ENCODE measurements around the gene FAM227A.
"Not testable (repeated sequence)": the region's sequence is repeated elsewhere in the genome, so short reads cannot be mapped to it uniquely, and the experiment has no call there.

Gene FAM227A

DNA sequence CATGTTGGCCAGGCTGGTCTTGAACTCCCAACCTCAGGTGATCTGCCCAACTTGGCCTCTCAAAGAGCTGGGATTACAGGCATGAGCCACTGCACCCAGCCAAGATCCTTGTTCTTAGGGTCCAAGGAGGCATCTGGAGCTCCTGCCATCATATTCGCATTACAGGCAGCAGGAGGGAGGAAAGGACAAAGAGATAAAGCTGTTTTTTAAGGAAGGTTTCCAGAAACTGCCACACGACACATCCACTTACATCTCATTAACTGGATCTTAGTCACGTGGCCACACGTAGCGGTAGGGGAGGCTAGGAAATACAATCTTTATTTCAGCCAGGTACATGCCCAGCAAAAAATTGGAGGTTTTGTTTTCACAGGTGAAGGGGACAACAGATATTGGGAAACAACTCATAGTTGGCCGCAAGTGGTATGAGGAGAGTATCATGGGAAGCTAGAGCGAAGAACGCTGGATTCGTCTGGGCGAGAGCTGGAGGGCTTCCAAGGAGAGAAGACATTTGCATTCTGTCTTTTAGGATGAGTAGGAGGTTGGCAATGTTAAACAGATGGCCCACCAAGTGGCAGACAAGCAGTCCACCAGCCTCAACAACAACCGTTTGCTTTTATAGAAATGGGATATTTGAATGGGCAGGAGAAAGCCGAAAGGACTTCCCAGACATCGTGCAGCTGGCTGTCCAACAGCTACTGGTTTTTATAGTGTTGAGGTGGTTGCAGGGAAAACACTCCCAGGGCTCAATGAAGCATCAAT lies 47.0 kb downstream of the FAM227A start:
- Histone ChIP-seq H3K4me1 (ENCODE audit: control insufficient read depth, insufficient read depth, low read length) (no peaks in the 10 kb centered on the region), H3K4me3 (ENCODE audit: low read depth, low read length) (no peak overlapping the region), H3K9me3 (ENCODE audit: control insufficient read depth, insufficient read depth, low read length) (no peaks in the 10 kb centered on the region), H3K9ac (ENCODE audit: low read depth, low read length) (no peak overlapping the region), H3K27me3 (ENCODE audit: control insufficient read depth, insufficient read depth, low read length) (no peaks in the 10 kb centered on the region), H3K36me3 (ENCODE audit: control insufficient read depth, insufficient read depth, low read length) (no peaks in the 10 kb centered on the region), H3K27ac (ENCODE audit: low read depth, low read length) (no peak overlapping the region)

DNA sequence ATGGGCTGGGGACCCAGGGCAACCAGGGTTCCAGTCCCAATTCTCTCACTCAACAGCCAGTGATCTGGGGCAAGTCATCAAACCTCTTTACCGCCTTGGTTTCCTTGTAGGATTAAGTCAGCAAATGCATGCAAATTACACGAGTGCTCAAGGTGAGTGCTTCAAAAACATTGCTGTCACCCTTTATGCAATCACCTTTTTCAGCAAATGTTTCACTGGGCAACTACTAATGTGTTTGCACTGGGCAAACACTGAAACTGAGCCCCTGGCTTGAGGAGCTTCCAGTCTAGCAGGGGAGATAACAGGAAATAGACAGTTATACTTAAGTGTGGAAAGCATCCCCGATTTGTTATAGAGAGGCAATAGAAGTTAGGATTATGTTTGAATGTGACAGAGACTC lies 48.5 kb downstream of the FAM227A start:
- Histone ChIP-seq H3K9ac (ENCODE audit: low read depth, low read length) (no peak overlapping the region), H3K36me3 (ENCODE audit: control insufficient read depth, insufficient read depth, low read length) (no peaks in the 10 kb centered on the region), H3K4me1 (ENCODE audit: control insufficient read depth, insufficient read depth, low read length) (no peaks in the 10 kb centered on the region), H3K27ac (ENCODE audit: low read depth, low read length) (no peak overlapping the region), H3K9me3 (ENCODE audit: control insufficient read depth, insufficient read depth, low read length) (no peaks in the 10 kb centered on the region), H3K4me3 (ENCODE audit: low read depth, low read length) (no peak overlapping the region), H3K27me3 (ENCODE audit: control insufficient read depth, insufficient read depth, low read length) (no peaks in the 10 kb centered on the region)

DNA sequence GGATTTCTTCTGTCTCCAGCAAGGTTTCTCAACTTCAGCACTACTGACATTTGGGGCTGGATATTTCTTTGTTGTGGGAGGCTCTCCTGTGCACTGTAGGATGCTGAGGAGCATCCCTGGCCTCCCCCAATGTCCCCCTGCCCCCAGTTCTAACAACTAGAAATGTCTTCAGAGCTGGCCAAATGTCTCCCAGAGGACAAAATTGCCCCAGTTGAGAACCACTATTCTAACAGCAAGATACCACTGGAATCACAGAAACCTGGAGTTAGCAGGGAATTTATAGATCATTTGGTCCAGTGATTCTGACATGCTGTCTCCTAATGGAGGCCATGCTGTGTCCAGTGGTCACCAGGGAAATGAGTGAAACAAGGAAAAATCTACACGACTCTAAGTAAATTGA lies 54.0 kb downstream of the FAM227A start:
- no peaks in the 10 kb centered on the region for H3K4me1 ChIP-seq (ENCODE audit: control insufficient read depth, insufficient read depth, low read length)
- H3K27me3 ChIP-seq (ENCODE audit: control insufficient read depth, insufficient read depth, low read length): no peaks in the 10 kb centered on the region
- H3K9me3 ChIP-seq (ENCODE audit: control insufficient read depth, insufficient read depth, low read length): no peaks in the 10 kb centered on the region
- H3K4me3 ChIP-seq (ENCODE audit: low read depth, low read length): no peak overlapping the region
- no peak overlapping the region for H3K9ac ChIP-seq (ENCODE audit: low read depth, low read length)
- no peak overlapping the region for H3K27ac ChIP-seq (ENCODE audit: low read depth, low read length)
- 0 out of 2 replicates have a peak, but pooled peaks cover under 1% of the 10 kb centered on the region for H3K36me3 ChIP-seq (ENCODE audit: control insufficient read depth, insufficient read depth, low read length)

DNA sequence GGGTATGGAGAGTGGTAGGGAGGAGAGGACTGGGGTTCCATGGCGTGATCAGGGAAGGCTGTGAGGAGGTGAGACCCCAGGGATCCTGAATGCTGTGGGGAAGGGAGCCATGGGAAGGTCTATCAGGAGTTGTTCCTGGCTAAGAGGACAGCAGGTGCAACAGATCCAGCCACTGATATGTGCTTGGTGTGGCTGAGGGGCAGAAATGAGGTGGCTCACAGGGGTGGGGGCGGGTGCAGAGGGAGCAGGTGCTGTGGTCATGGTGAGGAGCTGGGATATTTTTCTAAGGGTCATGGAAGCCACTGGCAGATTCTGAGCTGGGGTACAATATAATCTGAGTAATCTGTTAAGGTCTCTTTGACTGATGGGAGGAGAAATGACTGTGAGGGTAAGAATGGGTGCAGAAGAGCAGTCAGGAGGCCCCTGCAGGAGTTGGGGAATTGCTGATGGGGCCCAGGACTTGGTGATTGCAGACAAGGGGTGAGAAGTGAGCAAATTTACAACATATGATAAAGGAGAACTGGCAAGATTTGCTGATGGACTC lies 54.9 kb downstream of the FAM227A start:
- H3K4me3 ChIP-seq (ENCODE audit: low read depth, low read length): no peak overlapping the region
- H3K27me3 ChIP-seq (ENCODE audit: control insufficient read depth, insufficient read depth, low read length): no peaks in the 10 kb centered on the region
- H3K36me3 ChIP-seq (ENCODE audit: control insufficient read depth, insufficient read depth, low read length): 0 out of 2 replicates have a peak, but pooled peaks cover 3% of the 10 kb centered on the region
- H3K4me1 ChIP-seq (ENCODE audit: control insufficient read depth, insufficient read depth, low read length): no peaks in the 10 kb centered on the region
- H3K9ac ChIP-seq (ENCODE audit: low read depth, low read length): no peak overlapping the region
- H3K9me3 ChIP-seq (ENCODE audit: control insufficient read depth, insufficient read depth, low read length): no peaks in the 10 kb centered on the region
- H3K27ac ChIP-seq (ENCODE audit: low read depth, low read length): no peak overlapping the region

DNA sequence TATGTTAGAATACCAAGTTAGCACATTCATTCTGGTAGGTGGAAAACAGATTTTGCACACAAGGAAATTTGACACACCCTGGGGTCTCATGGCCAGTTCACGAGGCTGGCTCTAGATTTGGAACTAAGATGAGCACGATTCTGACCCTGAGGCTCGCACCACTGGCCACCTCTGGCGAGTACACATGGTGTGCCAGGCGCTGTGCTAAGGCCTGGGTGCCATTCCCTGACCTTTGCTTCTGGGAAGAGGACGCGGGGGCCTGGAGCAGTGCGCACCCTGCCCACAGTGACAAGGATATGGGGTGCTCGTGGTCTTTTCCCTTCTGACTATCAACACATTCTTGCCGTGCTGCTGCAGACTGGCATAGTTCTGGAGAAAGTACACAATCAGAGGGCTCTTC lies 56.7 kb downstream of the FAM227A start:
- H3K9ac ChIP-seq (ENCODE audit: low read depth, low read length): no peak overlapping the region
- no peaks in the 10 kb centered on the region for H3K9me3 ChIP-seq (ENCODE audit: control insufficient read depth, insufficient read depth, low read length)
- H3K4me1 ChIP-seq (ENCODE audit: control insufficient read depth, insufficient read depth, low read length): no peaks in the 10 kb centered on the region
- no peak overlapping the region for H3K4me3 ChIP-seq (ENCODE audit: low read depth, low read length)
- no peaks in the 10 kb centered on the region for H3K27me3 ChIP-seq (ENCODE audit: control insufficient read depth, insufficient read depth, low read length)
- H3K27ac ChIP-seq (ENCODE audit: low read depth, low read length): no peak overlapping the region
- H3K36me3 ChIP-seq (ENCODE audit: control insufficient read depth, insufficient read depth, low read length): 0 out of 2 replicates have a peak, but pooled peaks cover 3% of the 10 kb centered on the region

DNA sequence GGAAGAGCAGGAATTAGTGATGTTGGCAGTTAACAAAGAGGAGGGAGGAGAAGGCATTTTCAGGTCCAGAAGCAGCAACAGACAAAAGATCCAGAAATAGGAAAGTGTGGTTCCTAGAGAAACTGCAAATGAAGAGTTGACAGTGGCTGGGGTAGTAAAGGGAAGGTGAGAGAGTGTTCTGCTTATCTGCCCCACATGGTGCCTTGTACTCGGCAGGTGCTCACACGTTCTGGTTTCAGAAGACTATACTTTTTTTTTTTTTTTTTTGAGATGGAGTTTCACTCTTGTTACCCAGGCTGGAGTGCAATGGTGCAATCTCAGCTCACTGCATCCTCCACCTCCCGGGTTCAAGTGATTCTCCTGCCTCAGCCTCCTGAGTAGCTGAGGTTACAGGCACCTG lies 73.3 kb downstream of the FAM227A start:
- H3K27me3 ChIP-seq (ENCODE audit: control insufficient read depth, insufficient read depth, low read length); H3K27ac ChIP-seq (ENCODE audit: low read depth, low read length); H3K9ac ChIP-seq (ENCODE audit: low read depth, low read length); H3K4me1 ChIP-seq (ENCODE audit: control insufficient read depth, insufficient read depth, low read length); H3K36me3 ChIP-seq (ENCODE audit: control insufficient read depth, insufficient read depth, low read length); H3K9me3 ChIP-seq (ENCODE audit: control insufficient read depth, insufficient read depth, low read length); H3K4me3 ChIP-seq (ENCODE audit: low read depth, low read length): not testable (repeated sequence)

DNA sequence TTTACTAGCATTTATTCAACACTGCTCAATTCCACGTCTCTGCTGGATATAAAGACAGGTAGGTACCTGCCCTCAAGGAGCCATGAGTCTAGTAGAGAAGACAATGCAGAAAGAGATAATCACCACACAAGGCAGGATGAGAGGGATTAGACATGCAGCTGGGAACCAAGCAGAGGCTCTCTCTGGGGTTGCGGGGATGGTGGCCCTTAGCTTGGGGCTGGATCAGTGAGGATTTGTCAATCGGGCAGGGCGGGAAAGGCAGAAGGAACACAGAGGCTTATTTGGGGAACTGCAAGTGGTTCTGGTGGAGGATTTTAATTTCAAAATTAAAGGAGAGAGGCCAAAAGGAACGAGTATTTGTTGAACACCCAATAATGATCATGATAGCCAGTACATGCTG lies 77.7 kb downstream of the FAM227A start:
- Histone ChIP-seq H3K27me3 (ENCODE audit: control insufficient read depth, insufficient read depth, low read length) (no peaks in the 10 kb centered on the region), H3K4me3 (ENCODE audit: low read depth, low read length) (no peak overlapping the region)

DNA sequence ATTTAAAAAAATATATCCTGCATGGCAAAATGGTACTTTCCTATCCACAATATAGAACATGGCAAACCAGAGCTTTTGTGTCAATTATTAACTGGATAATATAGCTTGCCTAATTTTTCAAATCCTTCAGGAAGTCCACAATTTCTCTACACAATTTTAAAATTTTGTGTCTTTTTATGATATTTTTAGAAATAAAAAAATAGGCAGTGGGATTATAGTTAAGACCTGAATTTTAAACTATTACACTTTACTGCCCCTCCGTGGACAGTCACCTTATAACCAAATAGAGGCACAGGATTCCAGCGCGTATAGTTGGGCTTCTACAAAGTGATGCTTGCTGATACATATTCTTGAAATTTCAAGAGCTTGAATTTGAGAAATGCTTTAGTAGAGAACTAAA lies 84.1 kb downstream of the FAM227A start:
- H3K36me3 ChIP-seq (ENCODE audit: control insufficient read depth, insufficient read depth, low read length): no peaks in the 10 kb centered on the region

More for the DNA sequence above, 77.7 kb downstream of the FAM227A start:
- H3K9me3 ChIP-seq (ENCODE audit: control insufficient read depth, insufficient read depth, low read length): no peaks in the 10 kb centered on the region
- no peaks in the 10 kb centered on the region for H3K4me1 ChIP-seq (ENCODE audit: control insufficient read depth, insufficient read depth, low read length)
- no peaks in the 10 kb centered on the region for H3K36me3 ChIP-seq (ENCODE audit: control insufficient read depth, insufficient read depth, low read length)
- no peak overlapping the region for H3K27ac ChIP-seq (ENCODE audit: low read depth, low read length)
- H3K9ac ChIP-seq (ENCODE audit: low read depth, low read length): no peak overlapping the region

DNA sequence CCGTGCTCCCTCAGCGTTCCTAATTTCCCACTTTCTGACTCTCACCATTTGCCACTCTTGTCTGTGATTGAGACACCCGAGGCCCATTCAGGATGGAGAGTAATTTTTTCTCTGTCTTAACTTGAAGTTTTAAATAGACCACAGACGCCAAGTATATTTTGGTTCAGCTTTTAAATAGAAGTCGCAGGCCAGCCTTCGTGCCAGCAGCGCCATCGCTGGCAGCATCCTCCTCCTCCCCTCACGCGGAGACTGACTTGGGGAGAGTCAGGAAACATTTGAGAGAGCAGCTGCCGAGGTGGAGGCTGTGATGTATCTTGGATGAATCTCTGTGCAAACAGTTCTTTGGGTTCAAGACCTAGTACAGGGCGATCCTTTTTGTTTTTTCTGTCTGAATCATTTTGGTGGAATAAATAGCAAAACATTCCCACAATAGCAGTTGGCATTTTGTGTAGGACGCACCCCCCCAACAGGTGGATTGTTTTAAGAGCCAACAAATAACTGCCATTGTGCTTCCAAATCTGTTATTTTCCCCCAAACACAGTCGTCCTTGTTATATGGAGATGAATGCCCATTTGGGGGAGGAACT lies 85.3 kb downstream of the FAM227A start:
- no peaks in the 10 kb centered on the region for H3K27me3 ChIP-seq (ENCODE audit: control insufficient read depth, insufficient read depth, low read length)
- peak overlapping the region; percentile 60 for H3K9ac ChIP-seq (ENCODE audit: low read depth, low read length)
- H3K27ac ChIP-seq (ENCODE audit: low read depth, low read length): peak overlapping the region; percentile 79
- H3K4me1 ChIP-seq (ENCODE audit: control insufficient read depth, insufficient read depth, low read length): peaks cover 21% of the 10 kb centered on the region
- no peaks in the 10 kb centered on the region for H3K36me3 ChIP-seq (ENCODE audit: control insufficient read depth, insufficient read depth, low read length)
- peak overlapping the region; percentile 72 for H3K4me3 ChIP-seq (ENCODE audit: low read depth, low read length)
- no peaks in the 10 kb centered on the region for H3K9me3 ChIP-seq (ENCODE audit: control insufficient read depth, insufficient read depth, low read length)

More for the DNA sequence above, 84.1 kb downstream of the FAM227A start:
- Histone ChIP-seq H3K27me3 (ENCODE audit: control insufficient read depth, insufficient read depth, low read length) (no peaks in the 10 kb centered on the region), H3K4me1 (ENCODE audit: control insufficient read depth, insufficient read depth, low read length) (peaks cover 16% of the 10 kb centered on the region), H3K9me3 (ENCODE audit: control insufficient read depth, insufficient read depth, low read length) (no peaks in the 10 kb centered on the region), H3K27ac (ENCODE audit: low read depth, low read length) (no peak overlapping the region), H3K9ac (ENCODE audit: low read depth, low read length) (no peak overlapping the region), H3K4me3 (ENCODE audit: low read depth, low read length) (no peak overlapping the region)

DNA sequence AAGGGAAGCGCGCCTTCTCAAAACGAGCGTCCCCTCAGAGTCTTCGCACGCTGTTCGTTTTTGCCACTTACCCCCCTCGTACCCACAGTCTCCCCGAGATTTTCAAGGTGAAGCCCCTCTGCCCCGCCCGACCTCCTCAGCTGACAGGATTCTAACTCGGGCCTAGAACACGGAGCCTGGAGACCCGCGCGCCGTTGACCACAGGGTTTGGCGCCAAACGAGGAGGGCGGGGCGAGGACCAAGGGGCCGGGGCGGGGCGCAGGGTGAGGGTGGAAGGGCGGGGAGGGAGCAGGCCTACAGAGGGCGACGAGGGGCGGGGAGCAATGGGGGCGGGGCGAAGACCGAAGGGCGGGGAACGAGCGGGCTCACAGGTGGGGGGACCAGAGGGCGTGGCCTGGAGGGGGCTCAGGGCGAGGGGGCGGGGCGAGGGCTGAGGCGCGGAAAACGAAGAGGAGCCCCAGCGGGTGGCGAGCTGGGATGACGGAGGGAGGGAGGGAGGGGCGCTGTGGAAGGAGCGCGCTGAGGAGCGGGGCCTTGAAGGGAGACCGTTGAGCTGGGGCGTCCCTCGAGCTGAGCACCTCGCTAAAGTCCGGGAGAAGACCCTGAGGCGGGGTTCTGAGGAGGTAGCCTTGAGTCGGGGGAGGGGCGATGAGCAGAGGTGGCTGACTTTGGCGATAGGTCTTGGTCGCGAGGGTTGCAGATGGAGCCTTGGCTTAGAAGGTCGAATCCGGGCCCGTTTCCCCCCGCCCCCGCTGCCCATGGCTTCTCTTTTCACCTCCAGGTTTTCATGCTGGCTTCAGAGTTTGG lies 86.0 kb downstream of the FAM227A start, which contains the start of gene DMC1:
TSS of gene DMC1 (minus strand) at position 212 of the 807 bp plus-strand sequence. CDS start 1,927 bp downstream, outside the sequence.
- Histone ChIP-seq H3K4me1 (ENCODE audit: control insufficient read depth, insufficient read depth, low read length) (peaks cover 21% of the 10 kb centered on the region), H3K36me3 (ENCODE audit: control insufficient read depth, insufficient read depth, low read length) (no peaks in the 10 kb centered on the region), H3K27me3 (ENCODE audit: control insufficient read depth, insufficient read depth, low read length) (no peaks in the 10 kb centered on the region), H3K9me3 (ENCODE audit: control insufficient read depth, insufficient read depth, low read length) (no peaks in the 10 kb centered on the region), H3K27ac (ENCODE audit: low read depth, low read length) (peak within 1 kb of the TSS; percentile 89), H3K4me3 (ENCODE audit: low read depth, low read length) (peak within 1 kb of the TSS; percentile 90), H3K9ac (ENCODE audit: low read depth, low read length) (peak within 1 kb of the TSS; percentile 93)

All from HUES48 (cell line).